A549 (cell line): ENCODE measurements around the gene TBCC. TPM values are rescaled to one million over a fixed set of nuclear protein-coding genes. Genes with fewer than 3 reads are reported as not detected.

Source experiments
- ATAC-seq, 2 experiments: fragments of 200-7000 bp in 1 of 2; fragments of >200 bp in 1 of 2; cut with Nextera tagmentation in 1 of 2; cut with Tn5 transposase in 1 of 2; 3 replicates each; pipeline versions ENCODE4 v1.8.0 to v1.9.1; 2018 to 2020; ENCODE audit warnings: mild to moderate bottlenecking in 1 of 2, moderate library complexity in 1 of 2
- CTCF ChIA-PET: fragments of 300-600 bp; sonication (Branson Sonifier 250); formaldehyde crosslinking; extraction: SDS; loops from one replicate; lab custom pipeline; 2021; ENCODE audit warnings: antibody characterized with exemption, inconsistent platforms; lab: Yijun Ruan, JAX
- POLR2A ChIA-PET: fragments of 350-600 bp; formaldehyde crosslinking; extraction: SDS; loops from one replicate; lab custom pipeline; 2021; ENCODE audit warnings: antibody characterized with exemption, inconsistent platforms; lab: Yijun Ruan, JAX
- DNase-seq, 2 experiments: peaks; one replicate each; pipeline versions ENCODE4 v3.0.0 to v3.0.0-alpha.2; 2011 to 2016; ENCODE audit warnings: low read depth in 1 of 2, low spot score in 1 of 2
- FAIRE-seq: peaks from 2 replicates; lab custom pipeline; 2011; peaks lifted over from hg19 to GRCh38; lab: Jason Lieb, UNC
- H3K27ac ChIP-seq, 2 experiments: fragments of >200 bp; sonication (Bioruptor Twin); formaldehyde crosslinking; 3 replicates each; pipeline ENCODE4 v1.5.1; 2016 to 2017
- H3K4me1 ChIP-seq: fragments of >200 bp; sonication (Bioruptor Twin); formaldehyde crosslinking; 3 replicates; pipeline ENCODE4 v1.6.1; 2016
- H3K4me2 ChIP-seq: fragments of >200 bp; sonication (Bioruptor Twin); formaldehyde crosslinking; 3 replicates; pipeline ENCODE4 v1.6.1; 2016
- H3K4me3 ChIP-seq: fragments of >200 bp; sonication (Bioruptor Twin); formaldehyde crosslinking; 3 replicates; pipeline ENCODE4 v1.5.1; 2016
- H3K9me3 ChIP-seq: fragments of >200 bp; sonication (Bioruptor Twin); formaldehyde crosslinking; 3 replicates; pipeline ENCODE4 v1.6.1; 2016
- BHLHE40 ChIP-seq: IDR thresholded peaks from 2 replicates; pipeline ENCODE4 v1.6.1; 2012; ENCODE audit warnings: low read depth, low read length, inconsistent platforms
- CHD2 ChIP-seq: fragments of 150-350 bp; IDR thresholded peaks from 2 replicates; pipeline ENCODE4 v1.6.1; 2014; ENCODE audit warnings: low read length; ENCODE audit not compliant: partially characterized antibody
- CTCF ChIP-seq: fragments of >200 bp; sonication (Bioruptor Twin); formaldehyde crosslinking; IDR thresholded peaks from 3 replicates; pipeline ENCODE4 v1.5.1; 2016
- EP300 ChIP-seq, 2 experiments: fragments of >200 bp; sonication (Bioruptor Twin); formaldehyde crosslinking; IDR thresholded peaks; 2 replicates in 1 of 2; 3 replicates in 1 of 2; pipeline ENCODE4 v1.6.1; 2016 to 2017
- ESRRA ChIP-seq: fragments of 150-350 bp; IDR thresholded peaks from 2 replicates; pipeline ENCODE4 v1.6.1; 2014; ENCODE audit warnings: mild to moderate bottlenecking, low read length, borderline replicate concordance
- FOSL2 ChIP-seq, 2 experiments: fragments of 450-650 bp in 1 of 2; fragments of >200 bp in 1 of 2; sonication (Bioruptor Twin) in 1 of 2; formaldehyde crosslinking; IDR thresholded peaks; 2 replicates each; pipeline versions ENCODE4 v1.5.0 to v1.6.1; 2016 to 2020; ENCODE audit warnings: mild to moderate bottlenecking in 1 of 2, moderate library complexity in 1 of 2
- FOXS1 ChIP-seq: fragments of 250-450 bp; sonication (Bioruptor Pico); IDR thresholded peaks from 2 replicates; pipeline ENCODE4 v1.5.0; 2020; ENCODE audit warnings: mild to moderate bottlenecking, moderate library complexity
- GATA3 ChIP-seq: IDR thresholded peaks from 2 replicates; pipeline ENCODE4 v1.6.1; 2012; ENCODE audit warnings: borderline replicate concordance
- HDAC2 ChIP-seq: fragments of 200-600 bp; sonication (generic); IDR thresholded peaks from 2 replicates; pipeline ENCODE4 v1.6.1; 2016
- HEYL ChIP-seq: fragments of 250-450 bp; sonication (Bioruptor Pico); IDR thresholded peaks from 2 replicates; pipeline ENCODE4 v1.8.0; 2021; ENCODE audit warnings: mild to moderate bottlenecking, moderate library complexity
- HOXB5 ChIP-seq: fragments of 250-450 bp; sonication (Bioruptor Pico); IDR thresholded peaks from 2 replicates; pipeline ENCODE4 v1.5.0; 2020; ENCODE audit warnings: mild to moderate bottlenecking, moderate library complexity
- JUN ChIP-seq, 2 experiments: fragments of >200 bp; sonication (Bioruptor Twin); formaldehyde crosslinking; IDR thresholded peaks; 2 replicates in 1 of 2; 3 replicates in 1 of 2; pipeline ENCODE4 v1.6.1; 2016 to 2017
- KDM5A ChIP-seq: fragments of 200-600 bp; sonication (generic); IDR thresholded peaks from 2 replicates; pipeline ENCODE4 v1.6.1; 2016; ENCODE audit warnings: antibody characterized with exemption, mild to moderate bottlenecking
- MAFK ChIP-seq: fragments of 450-650 bp; IDR thresholded peaks from 2 replicates; pipeline ENCODE4 v1.6.1; 2014; ENCODE audit not compliant: partially characterized antibody
- NFE2L2 ChIP-seq: fragments of 150-350 bp; conservative IDR thresholded peaks from 2 replicates; pipeline ENCODE4 v1.6.1; 2014; ENCODE audit warnings: low read length
- NPAS2 ChIP-seq: fragments of 250-450 bp; sonication (Bioruptor Pico); IDR thresholded peaks from 2 replicates; pipeline ENCODE4 v1.8.0; 2022; ENCODE audit warnings: mild to moderate bottlenecking, moderate library complexity, borderline replicate concordance
- NR3C1 ChIP-seq: fragments of >200 bp; sonication (Bioruptor Twin); formaldehyde crosslinking; IDR thresholded peaks from 3 replicates; pipeline ENCODE4 v1.6.1; 2017
- POLR2A ChIP-seq: IDR thresholded peaks from 2 replicates; pipeline ENCODE4 v1.6.1; 2012; ENCODE audit warnings: mild to moderate bottlenecking, low read length
- POLR2AphosphoS2 ChIP-seq: conservative IDR thresholded peaks from 2 replicates; pipeline ENCODE4 v1.6.1; 2012; ENCODE audit warnings: low read length, improper control_type of control experiment, inconsistent platforms
- RAD21 ChIP-seq, 2 experiments: fragments of >200 bp in 1 of 2; sonication (Bioruptor Twin) in 1 of 2; formaldehyde crosslinking in 1 of 2; IDR thresholded peaks in 1 of 2; conservative IDR thresholded peaks in 1 of 2; 2 replicates in 1 of 2; 3 replicates in 1 of 2; pipeline ENCODE4 v1.6.1; 2012 to 2018; ENCODE audit warnings: inconsistent platforms in 1 of 2
- RARB ChIP-seq: fragments of 250-450 bp; sonication (Bioruptor Pico); IDR thresholded peaks from 2 replicates; pipeline ENCODE4 v1.8.0; 2021; ENCODE audit warnings: mild to moderate bottlenecking, moderate library complexity
- RCOR1 ChIP-seq: fragments of 150-350 bp; IDR thresholded peaks from 2 replicates; pipeline ENCODE4 v1.6.1; 2014; ENCODE audit warnings: antibody characterized with exemption, low read length, low read depth
- TP53 ChIP-seq: fragments of 250-450 bp; sonication (Bioruptor Pico); IDR thresholded peaks from 2 replicates; pipeline ENCODE4 v1.5.0; 2021; ENCODE audit warnings: mild to moderate bottlenecking, moderate library complexity
- ZC3H11A ChIP-seq: fragments of 450-650 bp; IDR thresholded peaks from 2 replicates; pipeline ENCODE4 v1.6.1; 2014; ENCODE audit warnings: antibody characterized with exemption, mild to moderate bottlenecking
- ZFP36 ChIP-seq: fragments of 450-650 bp; IDR thresholded peaks from 2 replicates; pipeline ENCODE4 v1.6.1; 2014; ENCODE audit warnings: borderline replicate concordance; ENCODE audit not compliant: partially characterized antibody
- WGBS: methylation state at CpG from one replicate; pipeline ENCODE4 v1.1.6; 2017; ENCODE audit errors: missing lambda C conversion rate; 5-methylcytosine and 5-hydroxymethylcytosine counted together
- polyA plus RNA-seq, 4 experiments: library from polyadenylated mRNA; depleted of rRNA in 3 of 4; stranded (reverse); fragments of >200 nt; fragmentation: RNase III in 1 of 4; extraction: RNeasy Plus Mini Kit Qiagen cat#74134 plus additional on column Dnase treatment in 1 of 4; gene quantifications; 2 replicates in 3 of 4; 3 replicates in 1 of 4; pipeline ENCODE4 v1.2.3, GENCODE V29; 2011 to 2017
- TF ChIP-seq, protein P1 (sequence below): fragments of 250-450 bp; sonication (Bioruptor Pico); IDR thresholded peaks from 2 replicates; pipeline ENCODE4 v1.5.0; 2021; ENCODE audit warnings: mild to moderate bottlenecking, moderate library complexity, borderline replicate concordance
- TF ChIP-seq, protein P2 (sequence below): fragments of 450-650 bp; IDR thresholded peaks from 2 replicates; pipeline ENCODE4 v1.6.1; 2014; ENCODE audit warnings: antibody characterized with exemption
- TF ChIP-seq, protein P3 (sequence below): fragments of 150-350 bp; IDR thresholded peaks from 2 replicates; pipeline ENCODE4 v1.6.1; 2014; ENCODE audit warnings: low read depth, mild to moderate bottlenecking, low read length
- TF ChIP-seq, protein P4 (sequence below): IDR thresholded peaks from 2 replicates; pipeline ENCODE4 v1.6.1; 2012

Gene TBCC
- polyA plus RNA-seq, 2 of the 4 experiments (the other 2 are of a cell fraction), result 10.2 to 12.4 TPM

- ChIA-PET POLR2A (no interaction called here), CTCF (interaction anchor here (1.7 kb wide), 1 partner anchor 16 kb away, joined by 5 read pairs; no protein-coding TSS in a partner anchor)
- Histone ChIP-seq H3K4me1 (no peaks in the 10 kb centered on the region; the same call in 2 of the 3 replicates), H3K4me2 (no peak overlapping the region), H3K27ac (no peak overlapping the region), H3K9me3 (peaks cover 6% of the 10 kb centered on the region; the same call in 1 of the 3 replicates), H3K4me3 (no peak overlapping the region)
- no peak for FAIRE-seq
- DNase-seq, result no peak
- TF ChIP-seq CHD2 (no peak), NFE2L2 (no peak), JUN (IDR thresholded peaks at IDR 0.05) (no peak), GATA3 (no peak), ZFP36 (no peak), HOXB5 (no peak), HEYL (CRISPR knock-in tag) (no peak), KDM5A (no peak), POLR2AphosphoS2 (no peak), FOXS1 (CRISPR knock-in tag) (no peak), NR3C1 (no peak), ZC3H11A (no peak), RCOR1 (no peak), RARB (no peak), CTCF (no peak), MAFK (no peak), RAD21 (conservative IDR thresholded peaks at IDR 0.05 in 1 of 2, IDR thresholded peaks at IDR 0.05 in 1 of 2) (no peak), POLR2A (no peak)
- TF ChIP-seq, protein P1, sequence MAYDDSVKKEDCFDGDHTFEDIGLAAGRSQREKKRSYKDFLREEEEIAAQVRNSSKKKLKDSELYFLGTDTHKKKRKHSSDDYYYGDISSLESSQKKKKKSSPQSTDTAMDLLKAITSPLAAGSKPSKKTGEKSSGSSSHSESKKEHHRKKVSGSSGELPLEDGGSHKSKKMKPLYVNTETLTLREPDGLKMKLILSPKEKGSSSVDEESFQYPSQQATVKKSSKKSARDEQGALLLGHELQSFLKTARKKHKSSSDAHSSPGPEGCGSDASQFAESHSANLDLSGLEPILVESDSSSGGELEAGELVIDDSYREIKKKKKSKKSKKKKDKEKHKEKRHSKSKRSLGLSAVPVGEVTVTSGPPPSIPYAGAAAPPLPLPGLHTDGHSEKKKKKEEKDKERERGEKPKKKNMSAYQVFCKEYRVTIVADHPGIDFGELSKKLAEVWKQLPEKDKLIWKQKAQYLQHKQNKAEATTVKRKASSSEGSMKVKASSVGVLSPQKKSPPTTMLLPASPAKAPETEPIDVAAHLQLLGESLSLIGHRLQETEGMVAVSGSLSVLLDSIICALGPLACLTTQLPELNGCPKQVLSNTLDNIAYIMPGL (CRISPR knock-in tag), result no peak
- TF ChIP-seq, protein P2, sequence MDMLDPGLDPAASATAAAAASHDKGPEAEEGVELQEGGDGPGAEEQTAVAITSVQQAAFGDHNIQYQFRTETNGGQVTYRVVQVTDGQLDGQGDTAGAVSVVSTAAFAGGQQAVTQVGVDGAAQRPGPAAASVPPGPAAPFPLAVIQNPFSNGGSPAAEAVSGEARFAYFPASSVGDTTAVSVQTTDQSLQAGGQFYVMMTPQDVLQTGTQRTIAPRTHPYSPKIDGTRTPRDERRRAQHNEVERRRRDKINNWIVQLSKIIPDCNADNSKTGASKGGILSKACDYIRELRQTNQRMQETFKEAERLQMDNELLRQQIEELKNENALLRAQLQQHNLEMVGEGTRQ, result no peak
- ATAC-seq, result no peak
- 87% methylated on average over 8 of the region's 9 CpGs for WGBS
These were observed 35.6 kb downstream of the TBCC start for GRCh38 chr6:42710316-42710715.

GRCh38 chr6:42709871-42710270 is 36.0 kb downstream of the TBCC start:
- TF ChIP-seq EP300 (IDR thresholded peaks at IDR 0.05) (no peak), NPAS2 (CRISPR knock-in tag) (no peak), HDAC2 (no peak), RARB (no peak), ZFP36 (no peak), BHLHE40 (no peak), TP53 (CRISPR knock-in tag) (no peak), FOSL2 (IDR thresholded peaks at IDR 0.05) (no peak), FOSL2 (CRISPR knock-in tag; IDR thresholded peaks at IDR 0.05) (no peak), ESRRA (no peak), FOXS1 (CRISPR knock-in tag) (no peak)
- TF ChIP-seq, protein P3, sequence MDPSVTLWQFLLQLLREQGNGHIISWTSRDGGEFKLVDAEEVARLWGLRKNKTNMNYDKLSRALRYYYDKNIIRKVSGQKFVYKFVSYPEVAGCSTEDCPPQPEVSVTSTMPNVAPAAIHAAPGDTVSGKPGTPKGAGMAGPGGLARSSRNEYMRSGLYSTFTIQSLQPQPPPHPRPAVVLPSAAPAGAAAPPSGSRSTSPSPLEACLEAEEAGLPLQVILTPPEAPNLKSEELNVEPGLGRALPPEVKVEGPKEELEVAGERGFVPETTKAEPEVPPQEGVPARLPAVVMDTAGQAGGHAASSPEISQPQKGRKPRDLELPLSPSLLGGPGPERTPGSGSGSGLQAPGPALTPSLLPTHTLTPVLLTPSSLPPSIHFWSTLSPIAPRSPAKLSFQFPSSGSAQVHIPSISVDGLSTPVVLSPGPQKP, result no peak
- TF ChIP-seq, protein P4, sequence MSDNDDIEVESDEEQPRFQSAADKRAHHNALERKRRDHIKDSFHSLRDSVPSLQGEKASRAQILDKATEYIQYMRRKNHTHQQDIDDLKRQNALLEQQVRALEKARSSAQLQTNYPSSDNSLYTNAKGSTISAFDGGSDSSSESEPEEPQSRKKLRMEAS, result no peak
- TF ChIP-seq, all 56 proteins: peak for 0
- POLR2A ChIA-PET, result no interaction called here
- 72% methylated on average over 5 of the region's 6 CpGs for WGBS
- H3K4me1 ChIP-seq, result no peaks in the 10 kb centered on the region; the same call in 2 of the 3 replicates
- CTCF ChIA-PET, result interaction anchor here (1.7 kb wide), 1 partner anchor 16 kb away, joined by 5 read pairs; no protein-coding TSS in a partner anchor
- H3K27ac ChIP-seq, result no peak overlapping the region
- no peak overlapping the region for H3K4me3 ChIP-seq
- FAIRE-seq (no peak), ATAC-seq (no peak), DNase-seq (no peak)
- H3K4me2 ChIP-seq, result no peak overlapping the region
- H3K9me3 ChIP-seq, result peaks cover 6% of the 10 kb centered on the region; the same call in 1 of the 3 replicates
